ENCODE data around the gene ARL15.
"Not testable (repeated sequence)": the region's sequence is repeated elsewhere in the genome, so short reads cannot be mapped to it uniquely, and the experiment has no call there.

ARL15 gene

GRCh38 chr5:54062958-54063357 lies 247.4 kb downstream of the ARL15 start:
- in situ Hi-C loops (cut with MboI; ENCODE audit: low sequenced_read_pairs) = no loop called here

DNA sequence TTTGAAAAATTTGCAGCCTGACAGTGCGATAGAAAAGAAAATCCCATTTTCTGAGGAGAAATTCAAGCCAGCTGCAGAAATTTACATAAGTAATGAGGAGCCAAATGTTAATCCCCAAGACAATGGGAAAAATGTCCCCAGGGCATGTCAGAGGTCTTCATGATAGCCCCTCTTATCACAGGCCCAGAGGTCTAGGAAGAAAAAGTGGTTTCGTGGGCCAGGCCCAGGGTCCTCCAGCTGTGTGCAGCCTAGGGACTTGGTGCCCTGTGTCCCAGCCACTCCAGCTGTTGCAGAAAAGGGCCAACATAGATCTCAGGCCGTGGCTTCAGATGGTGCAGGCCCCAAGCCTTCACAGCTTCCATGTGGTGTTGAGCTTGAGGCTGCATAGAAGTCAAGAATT lies 249.5 kb downstream of the ARL15 start:
- in situ Hi-C loops (cut with MboI; ENCODE audit: low sequenced_read_pairs) = not testable (repeated sequence)

GRCh38 chr5:54049963-54050362 lies 260.4 kb downstream of the ARL15 start:
- in situ Hi-C loops (cut with MboI; ENCODE audit: low sequenced_read_pairs) = no loop called here

DNA sequence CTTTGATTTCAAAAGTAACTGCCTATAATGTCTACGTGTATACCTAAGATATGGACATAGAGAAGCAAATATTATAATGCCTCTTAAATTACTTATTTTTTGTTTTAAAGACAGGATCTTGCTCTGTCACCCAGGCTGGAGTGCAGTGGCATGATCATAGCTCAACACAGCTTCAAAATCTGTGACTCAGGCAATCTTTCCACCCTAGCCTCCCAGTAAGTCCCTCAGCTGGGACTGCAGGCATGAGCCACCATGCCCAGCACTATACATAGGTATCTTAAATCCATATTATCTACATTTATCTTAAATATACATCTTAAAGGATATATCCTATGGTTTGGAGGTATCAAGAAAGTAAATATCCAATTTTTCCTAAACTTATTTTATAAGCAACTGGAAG lies 261.2 kb downstream of the ARL15 start:
- in situ Hi-C loops (cut with MboI; ENCODE audit: low sequenced_read_pairs) = no loop called here

- in situ Hi-C loops (cut with MboI; ENCODE audit: low sequenced_read_pairs) = no loop called here
Observed at GRCh38 chr5:54045077-54045792, 265.1 kb downstream of the ARL15 start.

GRCh38 chr5:54044276-54044675 lies 266.1 kb downstream of the ARL15 start:
- in situ Hi-C loops (cut with MboI; ENCODE audit: low sequenced_read_pairs) = not testable (repeated sequence)

- in situ Hi-C loops (cut with MboI; ENCODE audit: low sequenced_read_pairs) = no loop called here
Observed at GRCh38 chr5:54040804-54041203, 269.6 kb downstream of the ARL15 start.

GRCh38 chr5:54040018-54040417 lies 270.4 kb downstream of the ARL15 start:
- in situ Hi-C loops (cut with MboI; ENCODE audit: low sequenced_read_pairs) = no loop called here

- in situ Hi-C loops (cut with MboI; ENCODE audit: low sequenced_read_pairs) = no loop called here
Observed at GRCh38 chr5:54037205-54037604, 273.2 kb downstream of the ARL15 start.

DNA sequence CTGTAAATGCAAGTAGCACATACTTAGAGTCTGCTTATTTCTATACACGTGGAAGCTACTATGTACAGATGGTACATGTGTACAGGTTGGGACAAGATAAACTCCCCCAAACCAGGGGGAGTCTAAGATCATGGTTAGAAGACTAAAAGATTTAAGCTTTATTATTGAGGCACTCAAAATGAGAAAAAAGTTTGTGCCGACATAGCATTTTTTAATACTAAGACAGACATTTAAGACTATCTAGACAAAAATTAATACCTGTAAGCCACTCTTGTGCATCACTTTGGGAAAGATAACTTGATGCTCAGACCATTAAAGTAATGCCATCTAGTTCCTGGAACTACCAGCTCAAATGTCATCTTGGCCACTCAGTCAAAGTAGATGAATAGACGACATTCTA lies 279.4 kb downstream of the ARL15 start:
- in situ Hi-C loops (cut with MboI; ENCODE audit: low sequenced_read_pairs) = no loop called here

DNA sequence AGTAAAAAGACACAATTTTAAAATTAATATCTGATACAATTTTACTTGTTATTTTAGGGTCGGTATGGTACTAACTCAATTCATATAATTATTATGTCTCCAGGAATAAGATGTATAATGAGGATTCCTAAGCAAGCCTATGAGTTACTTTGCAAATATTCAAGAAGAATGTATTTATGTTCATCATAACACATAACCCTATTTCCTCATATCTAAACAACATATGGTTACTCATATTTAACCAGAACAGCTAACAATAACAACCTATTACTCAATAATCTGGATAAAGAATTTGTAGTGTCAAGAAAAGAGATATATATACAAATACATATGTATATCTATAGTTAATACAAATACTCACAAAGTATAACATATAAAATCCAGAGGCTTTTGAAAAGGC lies 285.9 kb downstream of the ARL15 start:
- in situ Hi-C loops (cut with MboI; ENCODE audit: low sequenced_read_pairs) = no loop called here

DNA sequence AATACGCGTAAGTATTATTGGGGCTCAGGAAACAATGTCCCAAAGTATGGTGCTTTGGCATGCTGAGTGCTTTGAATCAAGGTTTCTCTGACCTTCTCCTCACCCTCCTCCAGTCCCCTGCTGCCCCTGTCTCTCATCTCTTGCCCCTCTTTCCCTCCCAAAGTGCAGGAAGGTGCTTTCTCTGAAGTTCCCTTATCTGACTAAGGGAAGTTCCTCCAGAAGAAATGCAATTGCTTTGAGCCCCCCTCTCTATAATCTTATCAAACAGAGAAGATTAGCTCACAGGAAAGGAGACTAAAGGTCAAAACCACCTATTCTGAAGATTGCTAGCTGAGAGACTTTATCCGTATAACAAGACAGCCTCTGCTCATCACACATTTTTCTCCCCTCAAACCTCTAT lies 288.1 kb downstream of the ARL15 start:
- in situ Hi-C loops (cut with MboI; ENCODE audit: low sequenced_read_pairs) = no loop called here

- in situ Hi-C loops (cut with MboI; ENCODE audit: low sequenced_read_pairs) = no loop called here
Observed at GRCh38 chr5:54021431-54022164, 288.8 kb downstream of the ARL15 start.

- in situ Hi-C loops (cut with MboI; ENCODE audit: low sequenced_read_pairs) = no loop called here
Observed at GRCh38 chr5:54018438-54018837, 291.9 kb downstream of the ARL15 start.

GRCh38 chr5:54017580-54017979 lies 292.8 kb downstream of the ARL15 start:
- in situ Hi-C loops (cut with MboI; ENCODE audit: low sequenced_read_pairs) = no loop called here

GRCh38 chr5:54013556-54014194 lies 296.7 kb downstream of the ARL15 start:
- in situ Hi-C loops (cut with MboI; ENCODE audit: low sequenced_read_pairs) = no loop called here

DNA sequence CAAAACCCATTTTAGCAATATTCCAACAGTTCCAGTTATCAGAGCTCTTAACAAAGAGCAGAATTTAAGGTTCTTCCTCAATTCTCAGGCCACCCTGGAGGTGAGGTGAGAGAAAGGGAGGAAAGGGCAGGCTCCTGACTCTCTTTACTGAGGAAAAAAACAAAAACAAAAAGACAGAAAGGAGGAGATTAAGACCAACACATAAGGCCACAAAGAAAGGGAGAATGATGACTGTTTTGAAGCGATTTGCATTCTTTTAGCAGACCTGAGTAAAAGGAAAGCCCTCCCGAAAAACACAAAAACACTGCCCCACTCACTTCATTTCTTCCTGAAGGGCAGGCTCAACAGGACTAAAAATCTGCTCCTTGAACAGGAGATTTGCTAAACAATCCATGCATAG lies 300.5 kb downstream of the ARL15 start:
- in situ Hi-C loops (cut with MboI; ENCODE audit: low sequenced_read_pairs) = no loop called here

GRCh38 chr5:54009357-54009756 lies 301.0 kb downstream of the ARL15 start:
- in situ Hi-C loops (cut with MboI; ENCODE audit: low sequenced_read_pairs) = no loop called here

GRCh38 chr5:54007827-54008777 lies 302.3 kb downstream of the ARL15 start:
- in situ Hi-C loops (cut with MboI; ENCODE audit: low sequenced_read_pairs) = no loop called here

- in situ Hi-C loops (cut with MboI; ENCODE audit: low sequenced_read_pairs) = no loop called here
Observed at GRCh38 chr5:54004697-54005096, 305.7 kb downstream of the ARL15 start.

DNA sequence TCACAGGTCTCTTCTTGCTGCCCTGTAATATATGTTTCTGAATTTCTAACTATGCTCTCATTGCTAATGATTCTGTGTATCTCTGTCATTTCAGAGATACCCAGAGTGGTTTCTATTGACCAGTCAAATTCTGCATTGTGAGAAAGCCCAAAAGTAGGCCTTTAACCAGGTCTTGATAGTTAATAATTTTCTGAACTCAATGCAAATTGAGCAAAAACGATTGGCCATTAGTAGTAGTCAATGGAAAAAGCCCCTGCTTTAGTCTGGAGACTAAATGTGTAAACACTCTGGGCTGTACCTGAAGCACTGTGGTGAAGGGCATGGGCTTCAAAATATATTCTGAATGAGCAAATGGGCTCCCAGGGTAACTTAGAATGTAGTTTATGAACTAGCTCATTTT lies 307.6 kb downstream of the ARL15 start:
- in situ Hi-C loops (cut with MboI; ENCODE audit: low sequenced_read_pairs) = no loop called here

Measured in HL-60/S4 treated with retinoic acid at 250 ng/mL for 4 days and 3 days (cell line).